ENCODE data around the gene SLC25A29.
A peak's percentile ranks its signal among the peaks of the same experiment; 100 is the strongest.
"Not testable (repeated sequence)": the region's sequence is repeated elsewhere in the genome, so short reads cannot be mapped to it uniquely, and the experiment has no call there.

SLC25A29 gene

GRCh38 chr14:100312110-100312876 lies 6.0 kb upstream of the SLC25A29 start:
- not testable (repeated sequence) for DNase-seq (ENCODE audit: low read depth in 2 of 2)

GRCh38 chr14:100309028-100309737 lies 2.9 kb upstream of the SLC25A29 start:
- DNase-seq (ENCODE audit: low read depth in 2 of 2), result no peak

- not testable (repeated sequence) for DNase-seq (ENCODE audit: low read depth in 2 of 2)
These were observed 2.2 kb upstream of the SLC25A29 start for GRCh38 chr14:100308427-100308792.

GRCh38 chr14:100307766-100308426 lies 1.7 kb upstream of the SLC25A29 start:
- no peak for DNase-seq (ENCODE audit: low read depth in 2 of 2)

GRCh38 chr14:100306998-100307765 lies 938 bp upstream of the SLC25A29 start:
- DNase-seq (ENCODE audit: low read depth in 2 of 2), result no peak

- peak; percentile 40 for DNase-seq (ENCODE audit: low read depth in 2 of 2)
These were observed 732 bp downstream of the SLC25A29 start for GRCh38 chr14:100305324-100306100.

GRCh38 chr14:100304825-100305323 lies 1.4 kb downstream of the SLC25A29 start:
- DNase-seq (ENCODE audit: low read depth in 2 of 2), result no peak

GRCh38 chr14:100303925-100304324 lies 2.3 kb downstream of the SLC25A29 start:
- DNase-seq (ENCODE audit: low read depth in 2 of 2), result no peak

- DNase-seq (ENCODE audit: low read depth in 2 of 2), result no peak
These were observed 3.1 kb downstream of the SLC25A29 start for GRCh38 chr14:100303179-100303578.

GRCh38 chr14:100302616-100303015 lies 3.6 kb downstream of the SLC25A29 start:
- DNase-seq (ENCODE audit: low read depth in 2 of 2), result no peak

GRCh38 chr14:100299238-100299560 lies 7.0 kb downstream of the SLC25A29 start:
- no peak for DNase-seq (ENCODE audit: low read depth in 2 of 2)

- DNase-seq (ENCODE audit: low read depth in 2 of 2), result no peak
These were observed 7.5 kb downstream of the SLC25A29 start for GRCh38 chr14:100298551-100299237.

GRCh38 chr14:100297320-100298300 lies 8.6 kb downstream of the SLC25A29 start:
- DNase-seq (ENCODE audit: low read depth in 2 of 2), result no peak

- DNase-seq (ENCODE audit: low read depth in 2 of 2), result not testable (repeated sequence)
These were observed 9.5 kb downstream of the SLC25A29 start for GRCh38 chr14:100296729-100297128.

GRCh38 chr14:100296106-100296651 lies 10.1 kb downstream of the SLC25A29 start:
- no peak for DNase-seq (ENCODE audit: low read depth in 2 of 2)

- DNase-seq (ENCODE audit: low read depth in 2 of 2), result no peak
These were observed 10.7 kb downstream of the SLC25A29 start for GRCh38 chr14:100295376-100296105.

GRCh38 chr14:100294963-100295330 lies 11.3 kb downstream of the SLC25A29 start:
- no peak for DNase-seq (ENCODE audit: low read depth in 2 of 2)

GRCh38 chr14:100294213-100294962 lies 11.9 kb downstream of the SLC25A29 start:
- no peak for DNase-seq (ENCODE audit: low read depth in 2 of 2)
